Gastroesophageal sphincter (tissue), 3 donors: ENCODE results near the gene CCDC73.

ENCODE experiments used
- POLR2AphosphoS5 ChIP-seq: sonication (generic); formaldehyde crosslinking; IDR thresholded peaks from one replicate; pipeline ENCODE4 v1.6.1; 2017; ENCODE audit warnings: antibody characterized with exemption
- TF ChIP-seq, protein P1 (sequence below), 4 experiments: fragments of 200-600 bp in 2 of 4; fragments of 450-650 bp in 2 of 4; sonication (generic) in 1 of 4; IDR thresholded peaks; one replicate each; pipeline ENCODE4 v1.5.1; 2017 to 2019; ENCODE audit warnings: antibody characterized with exemption in 4 of 4, mild to moderate bottlenecking in 2 of 4, moderate library complexity in 2 of 4

DNA sequence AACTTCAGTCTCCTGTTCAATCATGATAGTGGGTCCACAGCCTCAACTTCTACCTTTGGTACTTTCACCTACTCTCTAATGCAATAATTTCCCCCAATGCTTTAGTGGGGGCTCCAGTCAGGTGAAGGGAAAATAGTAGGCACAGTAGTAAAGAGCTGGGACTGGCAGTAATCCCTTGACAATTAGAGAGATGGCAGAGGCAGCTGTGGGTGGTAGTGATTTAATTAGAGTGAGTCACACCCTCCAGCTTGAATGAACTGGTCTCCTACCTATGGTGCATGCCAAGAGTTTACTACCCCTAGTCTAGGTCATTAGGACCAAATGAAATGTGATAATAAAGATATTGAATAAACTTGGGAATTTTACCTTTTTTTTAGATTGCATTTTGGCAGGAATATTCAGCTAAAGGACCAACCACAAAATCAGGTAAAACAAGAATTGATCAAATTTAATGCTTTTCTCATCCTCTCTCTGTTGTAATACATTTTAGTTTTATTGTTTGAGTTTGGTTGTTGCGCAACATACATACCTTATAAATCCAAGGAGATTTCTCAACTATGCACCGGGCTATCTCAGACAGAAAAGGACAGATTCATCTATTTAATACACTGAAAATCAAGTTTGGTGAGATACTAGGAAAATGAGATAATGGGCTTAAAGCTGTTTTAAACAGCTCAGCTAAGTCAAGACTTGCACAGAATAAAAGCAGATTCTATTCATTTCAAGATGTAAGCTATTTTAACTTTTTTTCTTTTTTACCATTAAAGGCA is 44.2 kb upstream of the CCDC73 start:
- TF ChIP-seq, protein P1, sequence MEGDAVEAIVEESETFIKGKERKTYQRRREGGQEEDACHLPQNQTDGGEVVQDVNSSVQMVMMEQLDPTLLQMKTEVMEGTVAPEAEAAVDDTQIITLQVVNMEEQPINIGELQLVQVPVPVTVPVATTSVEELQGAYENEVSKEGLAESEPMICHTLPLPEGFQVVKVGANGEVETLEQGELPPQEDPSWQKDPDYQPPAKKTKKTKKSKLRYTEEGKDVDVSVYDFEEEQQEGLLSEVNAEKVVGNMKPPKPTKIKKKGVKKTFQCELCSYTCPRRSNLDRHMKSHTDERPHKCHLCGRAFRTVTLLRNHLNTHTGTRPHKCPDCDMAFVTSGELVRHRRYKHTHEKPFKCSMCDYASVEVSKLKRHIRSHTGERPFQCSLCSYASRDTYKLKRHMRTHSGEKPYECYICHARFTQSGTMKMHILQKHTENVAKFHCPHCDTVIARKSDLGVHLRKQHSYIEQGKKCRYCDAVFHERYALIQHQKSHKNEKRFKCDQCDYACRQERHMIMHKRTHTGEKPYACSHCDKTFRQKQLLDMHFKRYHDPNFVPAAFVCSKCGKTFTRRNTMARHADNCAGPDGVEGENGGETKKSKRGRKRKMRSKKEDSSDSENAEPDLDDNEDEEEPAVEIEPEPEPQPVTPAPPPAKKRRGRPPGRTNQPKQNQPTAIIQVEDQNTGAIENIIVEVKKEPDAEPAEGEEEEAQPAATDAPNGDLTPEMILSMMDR (IDR thresholded peaks at IDR 0.05), result no peak
- TF ChIP-seq POLR2AphosphoS5, result no peak
